ENCODE measurements around the gene SAP30BP. TPM values are rescaled to one million over a fixed set of nuclear protein-coding genes. Genes with fewer than 3 reads are reported as not detected.

SAP30BP gene
- total and polyA plus RNA-seq, 4 donors: 20.9 to 33.4 (median 30.2) TPM

GRCh38 chr17:75695141-75695829 is 28.1 kb downstream of the SAP30BP start:
- H3K36me3 ChIP-seq (ENCODE audit: control insufficient read depth in 4 of 4, insufficient read depth in 3 of 4, low read depth in 1 of 4, low read length in 3 of 4): peaks cover 6 to 48% (median 15%) of the 10 kb centered on the region in 4 donors
- H3K4me1 ChIP-seq (ENCODE audit: control insufficient read depth in 4 of 4, insufficient read depth in 4 of 4, low read length in 3 of 4): peaks cover 0 to 7% (median 2%) of the 10 kb centered on the region in 4 donors
- no peaks in the 10 kb centered on the region for H3K9me3 ChIP-seq (ENCODE audit: control insufficient read depth in 4 of 4, low read length in 3 of 4)
- WGBS: 93% methylated on average over 7 of the region's 7 CpGs
- DNase-seq (ENCODE audit: low spot score): no peak
- no peak overlapping the region for H3K9ac ChIP-seq (ENCODE audit: low read depth in 1 of 2, low read length in 2 of 2)
- H3K4me3 ChIP-seq (ENCODE audit: low read depth in 1 of 3, low read length in 3 of 3): no peak overlapping the region
- H3K27ac ChIP-seq (ENCODE audit: low read depth in 1 of 2, low read length in 2 of 2): no peak overlapping the region
- no peaks in the 10 kb centered on the region for H3K27me3 ChIP-seq (ENCODE audit: control insufficient read depth in 4 of 4, insufficient read depth in 4 of 4, low read length in 3 of 4)
- TF ChIP-seq RXRA (IDR thresholded peaks at IDR 0.05): no peak
- no peak for TF ChIP-seq RAD21 (IDR thresholded peaks at IDR 0.05)
- TF ChIP-seq YY1 (IDR thresholded peaks at IDR 0.05): no peak
- no peak for TF ChIP-seq HNF4G (IDR thresholded peaks at IDR 0.05)
- TF ChIP-seq CTCF (IDR thresholded peaks at IDR 0.05; ENCODE audit: low read depth, low read length, missing input control): no peak
- TF ChIP-seq FOXA1 (IDR thresholded peaks at IDR 0.05): no peak
- no peak for TF ChIP-seq ZBTB33 (IDR thresholded peaks at IDR 0.05)
- TF ChIP-seq NR2F2 (IDR thresholded peaks at IDR 0.05): no peak
- no peak for TF ChIP-seq JUND (IDR thresholded peaks at IDR 0.05)
- TF ChIP-seq HNF4A (conservative IDR thresholded peaks at IDR 0.05): no peak
- no peak for TF ChIP-seq FOXA2 (IDR thresholded peaks at IDR 0.05)
- TF ChIP-seq GABPA (IDR thresholded peaks at IDR 0.05 in 1 of 2, conservative IDR thresholded peaks at IDR 0.05 in 1 of 2): no peak
- TF ChIP-seq REST (IDR thresholded peaks at IDR 0.05): no peak

GRCh38 chr17:75695830-75696271 is 28.7 kb downstream of the SAP30BP start:
- no peaks in the 10 kb centered on the region for H3K27me3 ChIP-seq (ENCODE audit: control insufficient read depth in 4 of 4, insufficient read depth in 4 of 4, low read length in 3 of 4)
- peaks cover 8 to 50% (median 20%) of the 10 kb centered on the region in 4 donors for H3K36me3 ChIP-seq (ENCODE audit: control insufficient read depth in 4 of 4, insufficient read depth in 3 of 4, low read depth in 1 of 4, low read length in 3 of 4)
- no peak overlapping the region for H3K27ac ChIP-seq (ENCODE audit: low read depth in 1 of 2, low read length in 2 of 2)
- no peak overlapping the region for H3K4me3 ChIP-seq (ENCODE audit: low read depth in 1 of 3, low read length in 3 of 3)
- 87% methylated on average over 12 of the region's 12 CpGs for WGBS
- H3K9me3 ChIP-seq (ENCODE audit: control insufficient read depth in 4 of 4, low read length in 3 of 4): no peaks in the 10 kb centered on the region
- no peak for DNase-seq (ENCODE audit: low spot score)
- no peak overlapping the region for H3K9ac ChIP-seq (ENCODE audit: low read depth in 1 of 2, low read length in 2 of 2)
- TF ChIP-seq FOXA1 (IDR thresholded peaks at IDR 0.05) (no peak), RAD21 (IDR thresholded peaks at IDR 0.05) (no peak), JUND (IDR thresholded peaks at IDR 0.05) (no peak), MAX (IDR thresholded peaks at IDR 0.05) (no peak), ZBTB33 (IDR thresholded peaks at IDR 0.05) (no peak), CTCF (IDR thresholded peaks at IDR 0.05; ENCODE audit: low read depth, low read length, missing input control) (no peak), ATF3 (IDR thresholded peaks at IDR 0.05) (no peak), TAF1 (conservative IDR thresholded peaks at IDR 0.05) (no peak), EGR1 (IDR thresholded peaks at IDR 0.05; ENCODE audit: low read depth in 2 of 2) (no peak)
- peaks cover 0 to 7% (median 2%) of the 10 kb centered on the region in 4 donors for H3K4me1 ChIP-seq (ENCODE audit: control insufficient read depth in 4 of 4, insufficient read depth in 4 of 4, low read length in 3 of 4)
